Epidermal melanocyte (primary cell): ENCODE measurements around the gene SLC16A13.
"Not testable (repeated sequence)": the region's sequence is repeated elsewhere in the genome, so short reads cannot be mapped to it uniquely, and the experiment has no call there.

Experiments used
- DNase-seq: peaks from one replicate; pipeline ENCODE4 v3.0.0; 2011; ENCODE audit warnings: low spot score; ENCODE audit not compliant: insufficient read length

The SLC16A13 gene, protein sequence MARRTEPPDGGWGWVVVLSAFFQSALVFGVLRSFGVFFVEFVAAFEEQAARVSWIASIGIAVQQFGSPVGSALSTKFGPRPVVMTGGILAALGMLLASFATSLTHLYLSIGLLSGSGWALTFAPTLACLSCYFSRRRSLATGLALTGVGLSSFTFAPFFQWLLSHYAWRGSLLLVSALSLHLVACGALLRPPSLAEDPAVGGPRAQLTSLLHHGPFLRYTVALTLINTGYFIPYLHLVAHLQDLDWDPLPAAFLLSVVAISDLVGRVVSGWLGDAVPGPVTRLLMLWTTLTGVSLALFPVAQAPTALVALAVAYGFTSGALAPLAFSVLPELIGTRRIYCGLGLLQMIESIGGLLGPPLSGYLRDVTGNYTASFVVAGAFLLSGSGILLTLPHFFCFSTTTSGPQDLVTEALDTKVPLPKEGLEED

DNA sequence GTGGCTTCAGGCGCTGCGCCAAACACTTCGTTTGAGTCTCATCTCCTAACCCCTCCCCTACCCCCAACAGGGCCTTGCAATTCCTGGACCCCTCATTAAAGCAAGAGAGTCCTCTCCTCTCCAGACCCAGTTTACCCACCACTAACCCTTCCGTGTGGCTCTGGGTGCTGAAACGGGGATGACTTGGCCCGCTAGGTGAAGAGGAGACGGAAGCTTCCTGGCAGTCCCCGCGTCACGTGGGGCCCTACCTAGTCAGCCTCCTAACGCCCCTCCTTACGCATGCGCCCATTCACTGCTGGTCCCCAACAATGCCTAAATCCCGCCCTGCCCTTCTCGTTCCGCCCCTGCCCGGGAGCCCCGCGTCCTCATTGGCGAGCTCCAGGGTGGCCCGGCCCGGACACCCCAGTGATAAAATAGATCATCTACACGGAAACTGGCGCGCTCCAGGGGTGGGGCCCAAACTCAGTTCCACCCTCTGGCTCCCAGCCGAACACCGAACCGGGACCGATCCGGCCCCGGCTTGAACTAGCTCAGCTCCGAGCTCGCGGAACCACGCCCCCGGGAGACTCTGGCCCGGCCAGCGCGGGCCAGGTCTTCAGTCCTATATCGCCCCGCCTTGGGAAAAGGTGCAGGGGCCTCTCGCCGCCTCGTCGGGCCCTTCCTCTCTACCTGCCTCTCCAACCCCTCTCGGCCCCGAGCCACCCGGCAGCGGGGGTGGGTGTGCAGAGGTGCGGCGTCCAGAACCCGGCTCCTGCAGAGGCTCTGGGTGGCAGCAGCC lies at the start of gene SLC16A13:
Gene SLC16A13 (plus strand): TSS at position 425 of the 778 bp plus-strand sequence. CDS start 368 bp downstream, outside the sequence.
- peak; percentile 99 for DNase-seq

GRCh38 chr17:6986676-6987075 lies 49.1 kb upstream of the SLC16A13 start:
- DNase-seq, result no peak

DNA sequence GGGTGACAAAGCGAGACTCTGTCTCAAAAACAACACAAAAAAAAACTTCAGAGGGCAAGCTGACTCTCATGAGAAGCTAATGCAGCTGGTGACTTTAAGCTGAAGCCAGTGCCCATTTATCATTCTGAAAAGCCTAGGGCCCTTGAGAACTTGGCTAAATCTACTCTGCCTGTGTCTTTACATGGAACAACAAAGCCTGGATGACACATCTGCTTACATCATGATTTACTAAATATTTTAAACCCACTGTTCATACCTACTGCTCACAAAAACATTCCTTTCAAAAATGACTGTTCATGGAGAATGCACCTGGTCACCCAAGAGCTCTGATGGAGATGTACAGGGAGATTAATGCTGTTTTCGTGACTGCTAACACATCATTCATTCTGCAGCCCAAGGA lies 46.0 kb upstream of the SLC16A13 start:
- no peak for DNase-seq

DNA sequence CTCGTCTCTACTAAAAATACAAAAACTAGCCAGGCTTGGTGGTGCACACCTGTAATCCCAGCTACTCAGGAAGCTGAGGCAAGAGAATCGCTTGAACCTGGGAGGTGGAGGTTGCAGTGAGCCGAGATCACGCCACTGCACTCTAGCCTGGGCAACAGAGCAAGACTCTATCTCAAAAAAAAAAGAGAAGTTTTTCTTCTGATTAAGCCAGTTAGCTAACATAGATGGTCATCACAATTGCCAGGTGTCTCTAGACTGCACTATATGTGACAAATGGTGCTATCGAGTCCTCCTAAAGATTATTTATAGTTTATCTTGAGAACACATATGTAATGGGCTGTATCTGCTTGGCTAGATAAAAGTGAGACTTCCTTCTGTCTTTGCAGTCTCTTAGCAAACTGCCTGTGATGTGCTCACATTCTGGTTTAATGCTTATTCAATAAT lies 42.2 kb upstream of the SLC16A13 start:
- DNase-seq, result not testable (repeated sequence)

DNA sequence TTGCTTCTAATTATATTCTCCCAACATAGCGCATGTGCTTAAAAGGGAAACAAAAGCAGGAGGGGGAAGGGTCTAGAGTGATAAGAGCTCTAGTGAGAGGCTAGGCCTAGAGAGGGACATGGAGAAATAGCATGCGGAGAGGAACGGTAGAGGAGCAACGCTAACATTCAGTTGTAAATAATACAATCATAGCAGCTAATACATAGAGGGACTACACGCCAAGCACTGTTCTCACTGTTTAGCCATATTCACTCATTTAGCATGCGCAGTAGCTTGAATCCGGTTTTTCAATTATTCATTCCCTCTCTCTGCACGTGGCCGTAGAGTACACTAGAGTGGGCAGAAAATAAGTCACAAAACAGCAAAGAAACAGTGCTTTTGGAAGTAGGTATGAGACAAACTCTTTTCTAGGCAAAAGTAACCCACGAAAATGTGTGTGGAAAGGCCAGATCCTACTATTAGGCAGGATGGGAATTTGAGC lies 41.7 kb upstream of the SLC16A13 start:
- no peak for DNase-seq

DNA sequence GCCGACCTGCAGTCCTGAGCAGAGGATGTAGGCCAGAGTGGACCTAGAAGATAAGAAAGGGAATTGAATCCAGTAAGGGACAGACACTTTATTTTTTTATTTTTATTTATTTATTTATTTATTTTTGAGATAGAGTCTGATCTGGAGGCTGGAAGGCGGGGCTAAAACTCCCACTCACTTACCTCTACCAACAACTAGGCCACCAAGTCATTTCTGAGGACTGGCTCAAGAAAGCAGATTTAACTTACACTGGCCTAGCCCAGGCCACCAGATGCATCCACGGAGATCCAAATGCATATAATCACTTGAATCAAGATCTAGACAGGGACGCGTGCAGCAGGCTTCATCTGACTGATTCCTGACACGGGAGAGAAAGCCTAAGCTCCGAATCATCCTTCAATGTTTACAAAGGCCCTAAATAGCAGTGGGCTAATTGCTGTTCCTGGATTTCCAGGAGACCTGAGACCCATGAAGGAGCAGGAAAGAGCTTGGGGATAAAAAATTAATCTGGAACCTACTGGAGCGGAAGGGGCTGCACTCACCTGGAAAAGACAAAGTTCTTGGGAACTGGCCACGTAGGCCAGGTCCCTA lies 41.1 kb upstream of the SLC16A13 start:
- DNase-seq, result no peak

- DNase-seq, result no peak
These were observed 40.1 kb upstream of the SLC16A13 start, which contains the start of gene ALOX12 for GRCh38 chr17:6995500-6996255. ALOX12 (plus strand) TSS chr17:6996049; CDS start chr17:6996118, 69 bp downstream.

GRCh38 chr17:6996256-6997011 lies 39.4 kb upstream of the SLC16A13 start:
- DNase-seq, result no peak

DNA sequence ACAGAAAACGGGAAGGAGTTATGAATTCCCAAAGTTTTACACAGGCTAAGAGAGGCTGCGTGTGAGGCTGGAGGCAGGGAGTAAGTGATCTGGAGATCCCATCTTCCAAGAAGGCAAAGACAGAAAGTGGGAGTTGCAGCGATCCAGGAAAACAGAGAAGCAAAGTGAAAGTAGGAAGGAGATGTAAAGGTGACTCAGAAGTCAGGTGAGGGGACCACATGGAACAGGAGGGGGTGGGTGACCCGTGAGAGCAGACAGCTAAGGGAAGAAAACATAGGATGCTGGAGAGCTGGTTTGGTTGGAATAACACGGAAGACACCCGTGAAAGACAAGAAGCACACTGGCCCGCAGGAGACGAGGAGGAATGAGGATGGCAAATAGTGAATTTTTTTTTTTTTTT lies 38.6 kb upstream of the SLC16A13 start:
- DNase-seq, result no peak

- DNase-seq, result no peak
These were observed 36.8 kb upstream of the SLC16A13 start for GRCh38 chr17:6998855-6999508.

- DNase-seq, result no peak
These were observed 34.4 kb upstream of the SLC16A13 start for GRCh38 chr17:7001318-7001961.

- DNase-seq, result no peak
These were observed 33.3 kb upstream of the SLC16A13 start for GRCh38 chr17:7002288-7003047.

DNA sequence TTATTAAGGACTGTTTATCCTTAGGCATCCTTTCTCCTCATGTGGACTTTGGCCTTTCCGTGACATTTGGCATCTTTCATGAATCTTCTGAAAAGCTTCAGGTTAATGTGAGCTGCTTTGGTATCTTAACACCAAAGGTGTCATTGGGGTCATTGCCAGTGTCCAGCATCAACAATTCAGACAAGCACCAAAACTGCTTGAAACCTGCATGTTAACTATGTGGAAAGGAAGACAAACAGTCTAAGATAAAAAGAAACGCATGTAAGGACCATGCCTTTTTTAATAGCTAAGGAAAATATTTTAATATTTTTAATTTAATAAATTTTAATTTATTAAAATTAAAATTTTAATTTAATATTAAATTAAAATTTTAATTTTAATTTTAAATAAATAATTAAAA lies 32.1 kb upstream of the SLC16A13 start:
- no peak for DNase-seq

- peak; percentile 64 for DNase-seq
These were observed 31.2 kb upstream of the SLC16A13 start for GRCh38 chr17:7004398-7005253.

- no peak for DNase-seq
These were observed 30.1 kb upstream of the SLC16A13 start for GRCh38 chr17:7005716-7006115.

DNA sequence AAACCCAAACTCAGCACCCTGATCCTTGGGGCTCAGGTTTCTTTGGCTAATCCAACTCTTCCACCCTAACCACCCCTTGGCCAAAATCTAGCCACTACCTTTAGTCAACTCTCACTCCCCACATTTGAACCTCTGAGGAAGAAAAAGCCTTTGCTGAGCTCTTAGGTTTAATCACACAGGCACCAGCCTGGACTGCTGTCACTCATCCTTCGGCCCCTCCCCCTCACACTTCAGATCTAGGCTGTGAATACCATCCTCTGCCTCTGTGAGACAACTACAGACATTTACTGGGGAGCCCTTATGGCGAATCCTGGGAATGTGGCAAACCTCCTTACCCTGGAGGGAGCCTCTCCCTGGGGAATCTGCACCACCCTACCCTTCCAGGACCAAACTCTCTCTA lies 28.7 kb upstream of the SLC16A13 start:
- no peak for DNase-seq

DNA sequence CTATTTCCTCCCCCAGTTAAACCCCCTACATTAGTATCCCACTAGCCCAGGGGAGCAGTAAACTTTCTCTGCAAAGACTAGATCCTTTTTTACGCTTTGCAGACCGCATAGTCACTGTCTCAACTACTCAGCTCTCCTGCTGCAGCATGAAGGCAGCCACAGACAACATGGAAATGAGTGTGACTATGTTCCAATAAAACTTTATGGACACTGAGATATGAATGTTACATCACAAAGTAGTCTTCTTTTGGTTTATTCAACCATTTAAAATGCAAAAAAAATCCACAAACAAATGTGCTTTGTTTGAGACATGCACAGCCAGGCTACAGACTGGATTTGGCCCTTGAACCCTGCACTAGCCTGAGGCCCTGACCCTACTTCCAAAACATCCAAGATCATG lies 25.3 kb upstream of the SLC16A13 start:
- DNase-seq, result no peak

DNA sequence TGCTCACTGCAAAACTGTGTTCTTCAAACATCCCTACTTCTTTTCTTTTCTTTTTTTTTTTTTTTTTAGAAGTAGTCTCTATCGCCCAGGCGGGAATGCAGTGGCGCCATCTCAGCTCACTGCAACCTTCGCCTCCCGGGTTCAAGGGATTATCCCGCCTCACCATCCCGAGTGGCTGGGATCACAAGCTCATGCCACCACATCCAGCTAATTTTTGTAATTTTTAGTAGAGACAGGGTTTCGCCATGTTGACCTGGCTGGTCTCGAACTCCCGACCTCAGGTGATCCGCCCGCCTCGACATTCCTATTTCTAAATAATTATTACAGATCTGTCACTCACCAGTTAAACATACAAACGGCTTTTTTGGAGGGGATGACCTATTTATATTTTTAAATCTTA lies 24.4 kb upstream of the SLC16A13 start:
- DNase-seq, result no peak
